Measurements from ENCODE around the gene RAD51. TPM values are rescaled to one million over a fixed set of nuclear protein-coding genes. Genes with fewer than 3 reads are reported as not detected.

RAD51 gene
- total RNA-seq, 2 experiments from 2014 or later, result 67.7 to 69.6 TPM

- H3K36me3 Mint-ChIP-seq, result peaks cover 46% of the 10 kb centered on the region
- H3K9me3 Mint-ChIP-seq, result no peaks in the 10 kb centered on the region
- no peak for DNase-seq
- H3K27me3 Mint-ChIP-seq, result no peaks in the 10 kb centered on the region
- H3K27ac Mint-ChIP-seq, result peak overlapping the region; percentile 97
- H3K4me3 Mint-ChIP-seq, result peak overlapping the region; percentile 96
- peaks cover 17% of the 10 kb centered on the region for H3K4me1 Mint-ChIP-seq
Measured at GRCh38 chr15:40696228-40696627, 1.3 kb downstream of the RAD51 start.

GRCh38 chr15:40697916-40698315, 2.9 kb downstream of the RAD51 start:
- Mint-ChIP-seq H3K9me3 (no peaks in the 10 kb centered on the region), H3K36me3 (peaks cover 54% of the 10 kb centered on the region), H3K27ac (no peak overlapping the region), H3K4me3 (no peak overlapping the region), H3K27me3 (no peaks in the 10 kb centered on the region), H3K4me1 (peaks cover 17% of the 10 kb centered on the region)
- no peak for DNase-seq

- no peak overlapping the region for H3K4me3 Mint-ChIP-seq
- H3K27me3 Mint-ChIP-seq, result no peaks in the 10 kb centered on the region
- peaks cover 3% of the 10 kb centered on the region for H3K4me1 Mint-ChIP-seq
- H3K27ac Mint-ChIP-seq, result no peak overlapping the region
- H3K36me3 Mint-ChIP-seq, result peaks cover 40% of the 10 kb centered on the region
- DNase-seq, result no peak
- no peaks in the 10 kb centered on the region for H3K9me3 Mint-ChIP-seq
Measured at GRCh38 chr15:40702077-40702476, 7.1 kb downstream of the RAD51 start.

- Mint-ChIP-seq H3K36me3 (peaks cover 36% of the 10 kb centered on the region), H3K4me1 (no peaks in the 10 kb centered on the region), H3K9me3 (no peaks in the 10 kb centered on the region), H3K4me3 (no peak overlapping the region), H3K27me3 (no peaks in the 10 kb centered on the region), H3K27ac (no peak overlapping the region)
- no peak for DNase-seq
Measured at GRCh38 chr15:40706121-40706520, 11.1 kb downstream of the RAD51 start.

DNA sequence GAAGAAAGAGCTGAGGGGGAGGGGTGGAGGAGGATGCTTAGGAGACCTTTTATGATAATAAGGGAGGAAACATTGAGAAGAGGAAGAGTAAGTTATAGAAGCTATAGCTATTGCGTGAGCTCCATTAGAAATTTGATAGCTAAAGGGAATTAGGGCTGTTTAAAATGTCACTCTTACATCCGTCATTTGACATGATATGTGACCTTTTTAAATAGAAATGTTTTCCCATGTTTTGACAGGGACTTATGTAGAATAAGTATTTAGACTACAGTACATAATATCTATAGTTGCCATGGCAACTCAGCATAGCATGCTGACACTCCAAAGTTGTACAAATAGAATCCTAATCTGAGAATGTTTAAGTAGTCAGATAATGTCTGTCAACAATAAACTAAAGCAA, 19.2 kb downstream of the RAD51 start:
- Mint-ChIP-seq H3K36me3 (peaks cover 41% of the 10 kb centered on the region), H3K4me1 (no peaks in the 10 kb centered on the region)

DNA sequence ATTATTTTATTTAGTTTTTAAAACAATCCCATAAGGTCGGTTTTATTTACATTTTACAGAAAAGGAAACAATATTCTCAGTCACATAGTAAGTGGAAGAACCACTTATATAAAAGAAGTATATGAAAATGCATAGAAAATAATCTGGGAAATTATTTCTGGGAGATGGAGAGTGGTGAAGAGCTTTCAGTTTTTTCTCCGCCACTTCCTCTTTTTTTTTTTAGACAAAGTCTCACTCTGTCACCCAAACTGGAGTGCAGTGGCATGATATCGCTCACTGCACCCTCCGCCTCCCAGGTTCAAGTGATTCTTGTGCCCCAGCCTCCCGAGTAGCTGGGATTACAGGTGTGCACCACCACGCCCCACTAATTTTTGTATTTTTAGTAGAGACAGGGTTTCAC, 21.2 kb downstream of the RAD51 start:
- Mint-ChIP-seq H3K27ac (no peak overlapping the region), H3K36me3 (peaks cover 32% of the 10 kb centered on the region), H3K4me3 (no peak overlapping the region), H3K27me3 (no peaks in the 10 kb centered on the region), H3K9me3 (no peaks in the 10 kb centered on the region), H3K4me1 (no peaks in the 10 kb centered on the region)
- DNase-seq, result no peak

More for the DNA sequence above, 19.2 kb downstream of the RAD51 start:
- no peaks in the 10 kb centered on the region for H3K9me3 Mint-ChIP-seq
- H3K4me3 Mint-ChIP-seq, result no peak overlapping the region
- no peak overlapping the region for H3K27ac Mint-ChIP-seq
- H3K27me3 Mint-ChIP-seq, result no peaks in the 10 kb centered on the region
- no peak for DNase-seq

DNA sequence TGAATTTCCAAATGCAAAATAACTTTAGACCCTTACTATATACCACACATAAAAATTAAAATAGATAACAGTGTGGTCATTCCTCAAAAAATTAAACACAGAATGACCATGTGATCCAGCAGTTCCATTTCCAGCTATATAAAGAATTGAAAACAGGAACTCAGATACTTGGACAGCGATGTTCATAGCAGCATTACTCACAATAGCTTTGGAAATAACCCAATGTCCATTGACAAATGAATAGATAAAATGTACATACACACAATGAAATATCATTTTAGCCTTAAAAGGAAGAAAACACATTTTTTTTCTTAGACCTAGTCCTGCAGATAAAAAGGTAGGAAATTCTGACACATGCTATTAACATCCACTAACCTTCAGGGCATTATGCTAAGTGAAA, 26.7 kb downstream of the RAD51 start:
- Mint-ChIP-seq H3K4me1 (peaks cover 21% of the 10 kb centered on the region), H3K4me3 (no peak overlapping the region), H3K27me3 (no peaks in the 10 kb centered on the region), H3K36me3 (peaks cover 23% of the 10 kb centered on the region), H3K9me3 (no peaks in the 10 kb centered on the region), H3K27ac (peak overlapping the region; percentile 57)
- DNase-seq, result no peak

GRCh38 chr15:40722354-40722753, 27.4 kb downstream of the RAD51 start:
- Mint-ChIP-seq H3K4me3 (peak overlapping the region; percentile 11), H3K27ac (peak overlapping the region; percentile 57)

DNA sequence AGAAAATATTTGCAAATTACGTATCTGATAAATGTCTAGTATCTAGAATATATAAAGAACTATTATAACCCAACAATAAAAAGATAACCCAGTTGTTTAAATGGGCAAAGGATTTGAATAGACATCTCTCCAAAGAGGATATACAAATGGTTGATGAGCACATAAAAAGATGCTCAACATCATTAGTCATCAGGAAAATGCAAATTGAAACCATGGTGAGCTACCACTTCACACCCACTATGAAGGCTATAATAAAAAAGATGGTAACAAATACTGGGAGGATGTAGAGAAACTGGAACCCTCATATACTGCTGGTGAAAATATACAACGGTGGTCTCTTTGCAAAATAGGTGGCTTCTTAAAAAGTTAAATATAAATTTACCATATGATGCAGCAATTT, 28.0 kb downstream of the RAD51 start:
- peaks cover 21% of the 10 kb centered on the region for H3K4me1 Mint-ChIP-seq
- H3K4me3 Mint-ChIP-seq, result no peak overlapping the region
- H3K9me3 Mint-ChIP-seq, result no peaks in the 10 kb centered on the region
- H3K36me3 Mint-ChIP-seq, result peaks cover 25% of the 10 kb centered on the region
- no peak for DNase-seq
- no peaks in the 10 kb centered on the region for H3K27me3 Mint-ChIP-seq
- no peak overlapping the region for H3K27ac Mint-ChIP-seq

More at GRCh38 chr15:40722354-40722753, 27.4 kb downstream of the RAD51 start:
- Mint-ChIP-seq H3K36me3 (peaks cover 26% of the 10 kb centered on the region), H3K27me3 (no peaks in the 10 kb centered on the region), H3K4me1 (peaks cover 21% of the 10 kb centered on the region), H3K9me3 (no peaks in the 10 kb centered on the region)
- no peak for DNase-seq

DNA sequence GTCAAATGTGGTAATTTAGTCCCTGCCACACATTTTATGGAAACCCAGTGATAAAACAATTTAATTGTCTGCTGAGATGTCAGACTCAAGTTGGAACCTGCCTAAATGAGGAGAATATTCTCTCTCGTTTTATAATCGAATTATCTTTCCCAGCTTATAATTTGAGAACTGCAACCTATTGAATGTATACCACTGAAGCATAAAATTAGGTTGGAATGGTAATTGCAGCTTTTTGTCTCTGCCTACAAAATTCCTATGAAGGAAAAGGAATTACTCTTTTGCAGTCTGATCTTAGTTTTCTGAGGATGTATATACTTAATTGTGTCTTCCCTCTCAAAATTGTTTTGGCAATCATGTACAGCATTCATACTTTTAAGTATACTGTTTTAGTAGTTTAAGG, 28.9 kb downstream of the RAD51 start:
- DNase-seq, result no peak
- Mint-ChIP-seq H3K9me3 (no peaks in the 10 kb centered on the region), H3K36me3 (peaks cover 31% of the 10 kb centered on the region), H3K4me1 (peaks cover 21% of the 10 kb centered on the region), H3K4me3 (no peak overlapping the region), H3K27me3 (no peaks in the 10 kb centered on the region), H3K27ac (no peak overlapping the region)

DNA sequence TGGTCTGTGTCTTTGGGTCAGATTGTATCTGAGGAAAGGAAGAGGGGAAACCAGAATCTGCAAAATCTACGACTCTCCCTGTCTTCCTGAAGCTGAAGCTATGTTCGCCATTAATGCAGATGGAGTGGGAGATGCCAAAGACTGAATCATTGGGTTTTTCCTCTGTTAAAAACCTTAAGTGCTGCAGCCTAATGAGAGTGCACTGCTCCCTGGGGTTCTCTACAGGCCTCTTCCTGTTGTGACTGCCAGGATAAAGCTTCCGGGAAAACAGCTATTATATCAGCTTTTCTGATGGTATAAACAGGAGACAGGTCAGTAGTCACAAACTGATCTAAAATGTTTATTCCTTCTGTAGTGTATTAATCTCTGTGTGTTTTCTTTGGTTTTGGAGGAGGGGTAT, 36.1 kb downstream of the RAD51 start:
- no peak overlapping the region for H3K27ac Mint-ChIP-seq

GRCh38 chr15:40736575-40736974, 41.6 kb downstream of the RAD51 start:
- no peaks in the 10 kb centered on the region for H3K9me3 Mint-ChIP-seq
- DNase-seq, result no peak
- peaks cover 18% of the 10 kb centered on the region for H3K36me3 Mint-ChIP-seq
- H3K4me1 Mint-ChIP-seq, result no peaks in the 10 kb centered on the region
- H3K27ac Mint-ChIP-seq, result no peak overlapping the region
- no peak overlapping the region for H3K4me3 Mint-ChIP-seq
- no peaks in the 10 kb centered on the region for H3K27me3 Mint-ChIP-seq

More for the DNA sequence above, 36.1 kb downstream of the RAD51 start:
- H3K4me1 Mint-ChIP-seq, result peaks cover 2% of the 10 kb centered on the region
- no peaks in the 10 kb centered on the region for H3K9me3 Mint-ChIP-seq
- H3K4me3 Mint-ChIP-seq, result no peak overlapping the region
- no peaks in the 10 kb centered on the region for H3K27me3 Mint-ChIP-seq
- peaks cover 37% of the 10 kb centered on the region for H3K36me3 Mint-ChIP-seq
- no peak for DNase-seq

- H3K36me3 Mint-ChIP-seq, result peaks cover 14% of the 10 kb centered on the region
- no peak overlapping the region for H3K27ac Mint-ChIP-seq
- H3K9me3 Mint-ChIP-seq, result no peaks in the 10 kb centered on the region
- H3K27me3 Mint-ChIP-seq, result no peaks in the 10 kb centered on the region
- no peak for DNase-seq
- H3K4me1 Mint-ChIP-seq, result no peaks in the 10 kb centered on the region
- H3K4me3 Mint-ChIP-seq, result no peak overlapping the region
Measured at GRCh38 chr15:40737048-40737447, 42.1 kb downstream of the RAD51 start.

DNA sequence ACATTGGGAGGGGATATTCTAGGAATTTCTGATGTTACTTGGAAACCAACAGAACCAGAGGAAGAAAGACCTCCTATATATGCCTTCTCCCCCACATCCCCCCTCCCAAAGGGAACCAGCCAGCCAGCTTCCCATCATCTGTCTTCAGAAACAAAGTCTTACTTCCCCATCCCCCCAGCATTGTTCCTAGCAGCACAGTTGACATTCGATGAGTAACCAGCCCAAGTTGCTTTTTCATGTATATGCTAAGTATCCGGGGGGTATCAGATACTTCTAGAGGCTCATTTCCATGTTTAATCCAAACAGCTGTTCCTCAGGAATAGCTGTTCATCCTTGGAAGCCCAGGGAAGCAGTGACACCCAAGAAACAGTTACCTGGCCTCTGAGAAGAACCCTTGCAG, 44.1 kb downstream of the RAD51 start:
- Mint-ChIP-seq H3K9me3 (no peaks in the 10 kb centered on the region), H3K4me3 (no peak overlapping the region), H3K4me1 (peaks cover 10% of the 10 kb centered on the region), H3K36me3 (peaks cover 14% of the 10 kb centered on the region), H3K27ac (no peak overlapping the region), H3K27me3 (no peaks in the 10 kb centered on the region)
- no peak for DNase-seq

DNA sequence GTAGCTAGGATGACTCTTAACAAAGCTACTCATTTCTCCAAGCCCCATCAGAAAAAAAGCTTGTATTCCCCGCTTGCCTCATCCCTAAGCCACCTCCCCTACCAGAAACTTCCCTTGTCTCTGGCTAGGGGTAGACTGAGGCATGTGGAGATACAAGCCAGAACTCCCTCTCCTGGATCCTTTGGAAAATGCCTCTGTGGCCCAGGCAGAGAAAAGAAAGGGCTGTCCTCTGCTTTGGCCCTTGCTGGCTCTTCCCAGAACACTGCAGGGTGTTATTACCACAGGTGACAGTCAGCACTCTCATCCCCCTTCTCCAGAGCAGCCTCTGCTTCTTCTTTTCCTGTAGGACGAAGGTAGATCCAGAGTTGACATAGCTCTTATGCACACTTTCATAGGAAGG, 44.9 kb downstream of the RAD51 start:
- Mint-ChIP-seq H3K36me3 (peaks cover 19% of the 10 kb centered on the region), H3K9me3 (no peaks in the 10 kb centered on the region), H3K27me3 (no peaks in the 10 kb centered on the region), H3K4me1 (peaks cover 17% of the 10 kb centered on the region), H3K27ac (peak overlapping the region; percentile 2), H3K4me3 (no peak overlapping the region)
- no peak for DNase-seq

GRCh38 chr15:40743485-40743901, 48.5 kb downstream of the RAD51 start:
- H3K27ac Mint-ChIP-seq, result peak overlapping the region; percentile 87
- H3K27me3 Mint-ChIP-seq, result no peaks in the 10 kb centered on the region
- H3K36me3 Mint-ChIP-seq, result peaks cover 18% of the 10 kb centered on the region
- no peak for DNase-seq
- no peak overlapping the region for H3K4me3 Mint-ChIP-seq
- no peaks in the 10 kb centered on the region for H3K9me3 Mint-ChIP-seq
- H3K4me1 Mint-ChIP-seq, result peaks cover 25% of the 10 kb centered on the region

Measured in activated naive CD8-positive, alpha-beta T cell treated with anti-CD3 and anti-CD28 coated beads for 36 hours (primary cell).